ENCODE results near the gene ENDOV. TPM values are rescaled to one million over a fixed set of nuclear protein-coding genes. Genes with fewer than 3 reads are reported as not detected.

The ENDOV gene
- total RNA-seq, 2 donors from 2014 or later = 3.8 to 4.9 TPM

DNA sequence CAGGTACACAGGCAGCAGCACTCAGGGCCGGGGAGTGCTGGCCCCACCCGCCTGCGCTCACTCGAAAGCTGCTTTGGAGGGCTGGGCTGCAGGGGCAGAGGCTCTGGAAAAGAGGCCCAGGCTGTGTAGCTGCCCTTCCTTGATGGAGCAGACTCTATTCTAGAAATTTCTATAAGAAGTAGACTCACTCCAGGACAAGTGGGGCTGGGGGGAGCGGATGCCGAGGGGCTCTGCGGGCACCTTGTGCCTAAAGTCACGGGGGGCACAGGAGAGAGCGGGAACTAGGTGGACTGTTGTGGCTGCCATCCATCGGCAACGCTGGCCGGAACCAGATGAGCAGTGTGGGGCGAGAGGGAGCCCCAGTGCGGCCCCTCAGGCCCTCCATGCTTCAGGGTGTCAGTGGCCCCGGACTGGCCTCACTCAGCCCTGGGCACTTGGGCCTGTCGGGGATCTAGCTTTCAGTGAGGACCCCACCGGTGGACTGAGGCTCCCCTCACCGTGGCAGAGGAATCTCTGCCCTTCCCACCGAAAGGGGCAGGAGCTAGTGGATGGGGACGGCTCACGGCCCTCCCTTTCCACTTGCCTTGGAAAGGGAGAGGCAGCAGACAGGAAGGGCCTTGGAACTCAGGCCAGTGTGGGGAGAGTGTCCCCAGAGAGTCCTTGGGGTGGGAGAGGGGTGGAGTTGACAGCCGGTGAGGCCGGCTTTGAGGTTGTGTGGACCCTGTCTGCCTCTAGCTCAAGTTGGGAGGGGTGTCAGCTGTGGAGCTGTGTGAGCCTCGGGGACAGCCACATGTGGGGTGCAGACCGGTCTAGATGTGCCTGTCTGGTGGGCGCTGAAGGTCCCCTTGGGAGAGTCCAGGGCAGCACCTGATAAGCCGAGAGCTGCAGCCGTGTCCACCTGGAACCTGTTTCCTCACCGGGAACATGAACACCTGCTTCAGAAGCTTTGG lies 16.6 kb downstream of the ENDOV start:
- no peaks in the 10 kb centered on the region for H3K9me3 ChIP-seq
- H3K4me3 ChIP-seq = no peak overlapping the region
- no peaks in the 10 kb centered on the region for H3K36me3 ChIP-seq
- DNase-seq (ENCODE audit: low spot score) = no peak
- H3K4me1 ChIP-seq = peaks cover 0 to 6% of the 10 kb centered on the region in 2 donors
- no peak overlapping the region for H3K27ac ChIP-seq
- no peaks in the 10 kb centered on the region for H3K27me3 ChIP-seq
- TF ChIP-seq, protein P1, sequence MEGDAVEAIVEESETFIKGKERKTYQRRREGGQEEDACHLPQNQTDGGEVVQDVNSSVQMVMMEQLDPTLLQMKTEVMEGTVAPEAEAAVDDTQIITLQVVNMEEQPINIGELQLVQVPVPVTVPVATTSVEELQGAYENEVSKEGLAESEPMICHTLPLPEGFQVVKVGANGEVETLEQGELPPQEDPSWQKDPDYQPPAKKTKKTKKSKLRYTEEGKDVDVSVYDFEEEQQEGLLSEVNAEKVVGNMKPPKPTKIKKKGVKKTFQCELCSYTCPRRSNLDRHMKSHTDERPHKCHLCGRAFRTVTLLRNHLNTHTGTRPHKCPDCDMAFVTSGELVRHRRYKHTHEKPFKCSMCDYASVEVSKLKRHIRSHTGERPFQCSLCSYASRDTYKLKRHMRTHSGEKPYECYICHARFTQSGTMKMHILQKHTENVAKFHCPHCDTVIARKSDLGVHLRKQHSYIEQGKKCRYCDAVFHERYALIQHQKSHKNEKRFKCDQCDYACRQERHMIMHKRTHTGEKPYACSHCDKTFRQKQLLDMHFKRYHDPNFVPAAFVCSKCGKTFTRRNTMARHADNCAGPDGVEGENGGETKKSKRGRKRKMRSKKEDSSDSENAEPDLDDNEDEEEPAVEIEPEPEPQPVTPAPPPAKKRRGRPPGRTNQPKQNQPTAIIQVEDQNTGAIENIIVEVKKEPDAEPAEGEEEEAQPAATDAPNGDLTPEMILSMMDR (IDR thresholded peaks at IDR 0.05) = no peak

DNA sequence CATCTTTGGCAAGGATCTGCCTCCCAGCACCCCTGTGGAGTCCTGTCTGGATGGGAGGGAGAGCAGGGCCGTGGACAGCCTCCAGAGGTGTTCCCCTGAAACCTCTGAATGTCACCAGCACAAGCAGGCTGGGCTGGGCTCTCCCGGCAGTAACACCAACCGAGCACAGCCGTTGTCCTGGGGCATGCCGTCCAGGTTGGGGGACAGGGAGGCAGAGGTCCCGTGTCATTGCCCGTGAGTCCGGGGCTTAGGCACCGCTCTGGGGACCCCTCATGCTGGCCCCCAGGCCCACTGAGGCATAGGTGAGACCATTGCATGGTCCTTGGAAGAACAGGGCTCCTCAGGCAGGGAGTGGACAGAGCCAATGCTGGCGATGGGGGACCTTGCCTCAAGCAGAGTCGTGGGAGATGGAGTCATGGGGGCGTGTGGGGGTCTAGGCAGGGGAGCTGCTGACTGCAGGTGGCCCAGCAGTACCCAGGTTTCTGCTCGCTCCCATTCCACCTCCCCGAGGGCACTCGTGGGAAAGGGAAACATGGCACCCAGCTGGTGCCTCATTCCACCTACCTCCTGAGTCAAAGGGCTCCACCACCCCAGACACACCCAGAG lies 17.5 kb downstream of the ENDOV start:
- Histone ChIP-seq H3K27ac (no peak overlapping the region), H3K9me3 (no peaks in the 10 kb centered on the region), H3K4me3 (no peak overlapping the region), H3K4me1 (no peaks in the 10 kb centered on the region), H3K36me3 (no peaks in the 10 kb centered on the region), H3K27me3 (no peaks in the 10 kb centered on the region)
- TF ChIP-seq, protein P1 (IDR thresholded peaks at IDR 0.05) = no peak
- no peak for DNase-seq (ENCODE audit: low spot score)

DNA sequence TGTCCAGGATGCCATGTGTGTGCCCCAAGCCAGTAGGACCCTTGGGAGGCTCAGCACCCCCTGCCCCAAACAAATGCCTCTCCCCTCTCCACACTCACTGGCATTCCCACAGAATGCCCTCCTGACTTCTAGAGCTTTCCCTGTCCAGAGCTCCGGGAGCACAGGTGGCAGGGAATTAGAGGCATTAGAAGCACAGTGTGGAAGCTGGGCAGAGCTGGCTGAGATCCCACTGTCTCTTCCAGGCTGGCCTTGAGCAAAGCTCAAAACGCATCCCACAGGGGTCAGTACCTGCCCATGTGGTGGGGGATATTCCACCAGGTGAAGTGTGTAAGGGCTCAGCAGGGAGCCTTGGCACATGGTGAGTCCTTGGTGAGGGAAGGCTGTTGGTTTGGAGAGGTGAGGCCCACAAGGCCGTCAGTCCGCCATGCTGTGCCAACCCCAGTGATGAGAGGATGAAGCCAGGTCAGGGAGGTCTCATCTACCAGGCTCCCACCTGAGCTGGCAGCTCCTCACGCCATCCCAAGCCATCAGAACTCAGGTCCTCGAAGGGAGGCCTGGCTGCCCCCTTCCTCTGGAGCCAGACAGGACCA lies 18.1 kb downstream of the ENDOV start:
- Histone ChIP-seq H3K27ac (no peak overlapping the region), H3K4me3 (no peak overlapping the region), H3K9me3 (no peaks in the 10 kb centered on the region), H3K27me3 (no peaks in the 10 kb centered on the region), H3K36me3 (no peaks in the 10 kb centered on the region), H3K4me1 (no peaks in the 10 kb centered on the region)
- TF ChIP-seq, protein P1 (IDR thresholded peaks at IDR 0.05) = no peak
- DNase-seq (ENCODE audit: low spot score) = no peak

DNA sequence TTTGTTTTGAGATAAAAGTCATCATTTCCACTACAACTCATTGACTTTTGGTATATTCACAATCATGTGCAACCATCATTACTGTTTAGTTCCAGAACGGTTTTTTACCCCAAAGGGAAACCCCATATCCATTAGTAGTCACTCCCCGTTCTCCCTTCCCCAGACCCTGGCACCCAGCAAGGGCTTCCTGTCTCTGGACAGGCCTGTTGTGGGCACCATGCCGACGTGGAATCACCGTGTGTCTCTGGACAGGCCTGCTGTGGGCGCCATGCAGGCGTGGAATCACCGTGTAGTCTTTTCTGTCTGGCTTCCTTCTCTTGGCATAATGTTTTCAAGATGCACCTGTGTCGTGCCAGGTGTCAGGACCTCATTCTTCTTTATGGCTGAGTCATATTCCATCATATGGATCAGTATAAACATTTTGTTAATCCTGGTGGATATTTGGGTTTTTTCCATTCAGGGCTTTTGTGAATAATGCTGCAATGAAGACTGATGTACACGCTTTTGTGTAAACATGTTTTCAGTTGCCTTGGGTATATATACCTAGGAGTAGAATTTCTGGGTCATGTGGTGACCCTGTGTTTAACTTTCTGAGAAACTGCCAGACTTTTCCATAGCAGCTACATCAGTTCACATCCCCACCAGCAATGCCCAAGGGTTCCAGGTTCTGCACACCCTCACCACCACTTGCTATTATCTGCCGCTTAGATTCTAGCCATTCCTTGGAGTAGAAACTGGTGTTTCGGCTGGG lies 19.1 kb downstream of the ENDOV start:
- H3K9me3 ChIP-seq = no peaks in the 10 kb centered on the region

DNA sequence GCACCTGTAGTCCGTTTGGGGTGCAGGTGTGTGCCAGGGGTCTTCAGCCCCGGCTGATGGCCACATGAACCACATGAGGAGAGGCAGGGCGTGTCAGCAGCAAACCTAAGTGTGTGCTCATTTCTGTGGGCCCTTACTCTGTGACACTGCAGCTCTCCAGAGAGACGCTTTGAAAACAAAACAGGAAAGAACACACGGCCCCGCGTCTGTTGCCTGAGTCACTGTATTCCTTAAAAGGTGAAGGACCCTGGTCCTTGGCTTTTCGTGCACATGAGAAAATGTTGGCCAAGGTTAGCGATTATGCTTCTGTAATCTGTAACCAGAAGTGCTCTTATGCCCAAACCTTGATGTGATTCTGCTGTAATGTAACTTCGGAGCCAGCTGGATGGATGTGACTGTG lies 22.6 kb downstream of the ENDOV start:
- H3K4me1 ChIP-seq = no peaks in the 10 kb centered on the region
- DNase-seq (ENCODE audit: low spot score) = no peak
- no peaks in the 10 kb centered on the region for H3K36me3 ChIP-seq
- no peaks in the 10 kb centered on the region for H3K9me3 ChIP-seq
- no peak overlapping the region for H3K27ac ChIP-seq
- H3K4me3 ChIP-seq = no peak overlapping the region
- no peaks in the 10 kb centered on the region for H3K27me3 ChIP-seq
- TF ChIP-seq, protein P1 (IDR thresholded peaks at IDR 0.05) = no peak

More for the DNA sequence above, 19.1 kb downstream of the ENDOV start:
- Histone ChIP-seq H3K4me3 (no peak overlapping the region), H3K36me3 (no peaks in the 10 kb centered on the region), H3K27me3 (no peaks in the 10 kb centered on the region), H3K27ac (no peak overlapping the region), H3K4me1 (no peaks in the 10 kb centered on the region)
- TF ChIP-seq, protein P1 (IDR thresholded peaks at IDR 0.05) = no peak
- no peak for DNase-seq (ENCODE audit: low spot score)

Data from right atrium auricular region (tissue), 2 donors.